Heart right ventricle (tissue), 16 donors: Measurements from ENCODE around the gene SUPT20H. TPM values are rescaled to one million over a fixed set of nuclear protein-coding genes. Genes with fewer than 3 reads are reported as not detected.

Source experiments
- ATAC-seq, 8 donors: fragments of 200-7000 bp; cut with Tn5 transposase; one replicate each; pipeline ENCODE4 v1.9.1; 2020; ENCODE audit warnings: mild to moderate bottlenecking in 8 of 8, moderate library complexity in 8 of 8, moderate number of reproducible peaks in 1 of 8
- DNase-seq, 2 donors: peaks; one replicate each; pipeline ENCODE4 v3.0.0-alpha.2; 2020
- H3K27ac ChIP-seq, 10 donors: fragments of 200-600 bp; sonication (generic) in 2 of 10; one replicate each; pipeline versions ENCODE4 v1.5.0 to v1.8.0; 2020 to 2022; ENCODE audit warnings: mild to moderate bottlenecking in 3 of 10
- H3K27me3 ChIP-seq, 7 donors: fragments of 200-600 bp; one replicate each; pipeline ENCODE4 v1.8.0; 2021 to 2022; ENCODE audit warnings: mild to moderate bottlenecking in 2 of 7
- H3K36me3 ChIP-seq, 9 donors: fragments of 200-600 bp; sonication (generic) in 1 of 9; one replicate each; pipeline versions ENCODE4 v1.5.0 to v1.8.0; 2020 to 2022; ENCODE audit warnings: mild to moderate bottlenecking in 2 of 9
- H3K4me1 ChIP-seq, 9 donors: fragments of 200-600 bp; sonication (generic) in 1 of 9; one replicate each; pipeline versions ENCODE4 v1.5.0 to v1.8.0; 2020 to 2022; ENCODE audit warnings: mild to moderate bottlenecking in 4 of 9
- H3K4me3 ChIP-seq, 10 donors: fragments of 200-600 bp; sonication (generic) in 2 of 10; one replicate each; pipeline versions ENCODE4 v1.5.0 to v1.8.0; 2020 to 2022; ENCODE audit warnings: mild to moderate bottlenecking in 7 of 10, moderate library complexity in 2 of 10
- H3K9me3 ChIP-seq, 11 donors: fragments of 200-600 bp in 10 of 11; sonication (generic) in 2 of 11; one replicate each; pipeline versions ENCODE4 v1.5.0 to v1.8.0; 2013 to 2022; ENCODE audit warnings: mild to moderate bottlenecking in 2 of 11, control low read depth in 1 of 11, moderate library complexity in 1 of 11
- CTCF ChIP-seq, 9 donors: fragments of 200-600 bp; sonication (generic) in 2 of 9; IDR thresholded peaks; one replicate each; pipeline versions ENCODE4 v1.5.0 to v1.8.0; 2021 to 2022; ENCODE audit warnings: antibody characterized with exemption in 9 of 9, mild to moderate bottlenecking in 5 of 9, moderate library complexity in 1 of 9
- WGBS, 2 donors: extraction: QIAGEN DNeasy Blood & Tissue Kit; methylation state at CpG; one replicate each; pipeline ENCODE4 v1.1.7; 2013; ENCODE audit warnings: inconsistent platforms in 1 of 2; 5-methylcytosine and 5-hydroxymethylcytosine counted together
- intact Hi-C, 10 donors: fragments of 100-400 bp; cut with DNase I; formaldehyde crosslinking; loops; one replicate each; pipeline versions ENCODE4 v1.11.1 to v1.14.2; 2022
- polyA plus RNA-seq, 2 donors: library from polyadenylated mRNA; stranded (reverse); fragments of 200-250 nt; gene quantifications; one replicate each; pipeline ENCODE4 v1.2.3, GENCODE V29; 2013
- total RNA-seq, 10 donors: library from RNA; stranded (reverse); fragmentation: NEBNext Ultra II Directional in 3 of 10; extraction: Animal tissue kit (Norgen Biotek cat#: 25700) in 3 of 10; gene quantifications; one replicate each; pipeline versions ENCODE4 v1.2.1 to v1.2.4, GENCODE V29; 2021 to 2023
- donor health status: Arrhythmogenic right ventricular cardiomyopathy.
- donor health status: ischemic (EF 13 %, LVEDD 7.1; RV severe dilation, severe dysfunction).
- donor health status: healthy with polysubstance abuse.
- donor health status: DM: no; HTN: yes; CAD: no.
- donor health status: DM: no; HTN: no; CAD: no.
- donor health status: ischemic (EF 25% LVEDD 6.9; RV normal size, moderate dysfunction).
- donor health status: ischemic (EF 25% LVEDD 5.7; RV mildly dilated, moderate dysfunction).
- donor health status: healthy.
- donor health status: DM: yes; HTN: yes; CAD: no.
- donor health status: Ischemic cardiomyopathy.
- donor health status: ischemic (EF 35%, LVEDD 5.7; RV mildly dilated, moderate dysfunction).
- donor health status: nonischemic (EF 11% LVEDD 7.7; RV severe dilation, severe dysfunction).
- donor health status: DM: yes; HTN: yes; CAD: no.
- donor health status: PGD.
- donor health status: ischemic (EF 29% LVEDD 5.4; RV normal size, mild dysfunction).
- donor health status: nonischemic (EF 23%, LVEDD 6.1; RV moderate dilation, normal function).

SUPT20H gene
- total and polyA plus RNA-seq, 12 donors, result 17.7 to 31.9 (median 27.0) TPM

- ATAC-seq (no peak), DNase-seq (no peak)
- Histone ChIP-seq H3K27ac (no peak overlapping the region), H3K4me1 (peaks cover 6 to 29% (median 25%) of the 10 kb centered on the region in 9 donors), H3K27me3 (no peaks in the 10 kb centered on the region), H3K4me3 (peak overlapping the region in 2 of 10 donors; percentile 86 to 95), H3K36me3 (peaks cover 0 to 46% (median 36%) of the 10 kb centered on the region in 9 donors), H3K9me3 (no peaks in the 10 kb centered on the region)
- 34 to 45% methylated on average over 3 of the region's 3 CpGs for WGBS, 2 donors
- intact Hi-C loops, result no loop called here
- TF ChIP-seq CTCF (IDR thresholded peaks at IDR 0.05), result no peak
These were observed 57.6 kb downstream of the SUPT20H start for GRCh38 chr13:37001921-37002250.

- H3K4me3 ChIP-seq, result peak within 1 kb of the TSS; percentile 85 to 95 (median 90)
- DNase-seq, result peak; percentile 90 to 93
- H3K36me3 ChIP-seq, result peaks cover 0 to 35% (median 14%) of the 10 kb centered on the region in 9 donors
- peak within 1 kb of the TSS; percentile 91 to 99 (median 98) for H3K27ac ChIP-seq
- H3K9me3 ChIP-seq, result no peaks in the 10 kb centered on the region
- H3K4me1 ChIP-seq, result peaks cover 6 to 29% (median 25%) of the 10 kb centered on the region in 9 donors
- TF ChIP-seq CTCF (IDR thresholded peaks at IDR 0.05), result peak; percentile 91 to 100 (median 98)
- 0% methylated on average over 52 of the region's 52 CpGs for WGBS, 2 donors
- peak; percentile 87 to 93 (median 90) for ATAC-seq
- no peaks in the 10 kb centered on the region for H3K27me3 ChIP-seq
- intact Hi-C loops, result no loop called here
These were observed 60.3 kb downstream of the SUPT20H start, which contains the start of gene ALG5 for GRCh38 chr13:36999054-36999714. TSS of gene ALG5 (minus strand) at chr13:36999340. CDS start at chr13:36999300, 40 bp downstream.

GRCh38 chr13:36998624-36999041 lies 60.9 kb downstream of the SUPT20H start:
- 0 to 1% methylated on average over 21 of the region's 21 CpGs for WGBS, 2 donors
- ATAC-seq, result peak in 3 of 8 donors; percentile 5 to 49 (median 8)
- intact Hi-C loops, result no loop called here

More at GRCh38 chr13:36998624-36999041, 60.9 kb downstream of the SUPT20H start:
- TF ChIP-seq CTCF (IDR thresholded peaks at IDR 0.05), result no peak
- Histone ChIP-seq H3K4me3 (peak overlapping the region; percentile 85 to 95 (median 90)), H3K27ac (peak overlapping the region in 9 of 10 donors; percentile 70 to 99 (median 98)), H3K27me3 (no peaks in the 10 kb centered on the region), H3K9me3 (no peaks in the 10 kb centered on the region), H3K36me3 (peaks cover 0 to 35% (median 12%) of the 10 kb centered on the region in 9 donors), H3K4me1 (peaks cover 6 to 29% (median 25%) of the 10 kb centered on the region in 9 donors)
- peak; percentile 14 to 26 for DNase-seq
